ENCODE results near the gene MARK3.
"Not testable (repeated sequence)": the region's sequence is repeated elsewhere in the genome, so short reads cannot be mapped to it uniquely, and the experiment has no call there.

The MARK3 gene

GRCh38 chr14:103495854-103496253 lies 110.6 kb downstream of the MARK3 start:
- DNase-seq = no peak

DNA sequence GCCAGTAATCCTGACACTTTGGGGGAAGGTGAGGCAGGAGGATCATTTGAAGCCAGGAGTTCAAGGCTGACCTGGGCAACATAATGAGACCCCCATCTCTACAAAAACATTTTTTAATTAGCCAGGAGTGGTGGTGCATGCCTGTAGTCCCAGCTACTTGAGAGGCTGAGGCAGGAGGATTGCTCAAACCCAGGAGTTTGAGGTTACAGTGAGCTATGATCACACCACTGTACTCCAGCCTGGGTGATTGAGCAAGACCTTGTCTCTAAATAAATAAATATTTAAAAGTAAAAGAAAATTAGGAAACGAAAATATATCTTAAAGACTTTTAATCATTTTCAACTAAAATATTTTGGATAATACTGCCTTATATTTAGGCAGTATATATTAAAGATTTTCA lies 111.6 kb downstream of the MARK3 start:
- no peak for DNase-seq

DNA sequence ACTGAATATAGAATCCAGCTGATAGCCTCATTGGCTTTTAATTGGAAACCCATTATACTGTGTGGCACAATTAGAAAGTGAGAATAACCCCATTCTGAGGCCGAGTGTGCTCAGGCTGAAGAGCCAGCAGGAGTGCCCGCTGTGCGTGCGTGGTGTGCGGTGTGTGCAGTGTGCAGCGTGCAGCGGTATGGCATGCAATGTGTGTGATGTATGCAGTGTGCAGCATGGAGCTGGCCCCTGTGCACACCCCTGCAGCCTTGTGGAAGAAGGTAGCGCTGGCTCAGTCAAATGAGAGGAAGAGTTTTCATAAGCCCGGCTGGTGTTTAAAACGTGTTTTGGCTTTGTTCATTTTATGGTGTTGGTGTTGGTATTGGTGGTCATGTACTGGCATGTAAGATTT lies 114.5 kb downstream of the MARK3 start:
- no peak for DNase-seq

DNA sequence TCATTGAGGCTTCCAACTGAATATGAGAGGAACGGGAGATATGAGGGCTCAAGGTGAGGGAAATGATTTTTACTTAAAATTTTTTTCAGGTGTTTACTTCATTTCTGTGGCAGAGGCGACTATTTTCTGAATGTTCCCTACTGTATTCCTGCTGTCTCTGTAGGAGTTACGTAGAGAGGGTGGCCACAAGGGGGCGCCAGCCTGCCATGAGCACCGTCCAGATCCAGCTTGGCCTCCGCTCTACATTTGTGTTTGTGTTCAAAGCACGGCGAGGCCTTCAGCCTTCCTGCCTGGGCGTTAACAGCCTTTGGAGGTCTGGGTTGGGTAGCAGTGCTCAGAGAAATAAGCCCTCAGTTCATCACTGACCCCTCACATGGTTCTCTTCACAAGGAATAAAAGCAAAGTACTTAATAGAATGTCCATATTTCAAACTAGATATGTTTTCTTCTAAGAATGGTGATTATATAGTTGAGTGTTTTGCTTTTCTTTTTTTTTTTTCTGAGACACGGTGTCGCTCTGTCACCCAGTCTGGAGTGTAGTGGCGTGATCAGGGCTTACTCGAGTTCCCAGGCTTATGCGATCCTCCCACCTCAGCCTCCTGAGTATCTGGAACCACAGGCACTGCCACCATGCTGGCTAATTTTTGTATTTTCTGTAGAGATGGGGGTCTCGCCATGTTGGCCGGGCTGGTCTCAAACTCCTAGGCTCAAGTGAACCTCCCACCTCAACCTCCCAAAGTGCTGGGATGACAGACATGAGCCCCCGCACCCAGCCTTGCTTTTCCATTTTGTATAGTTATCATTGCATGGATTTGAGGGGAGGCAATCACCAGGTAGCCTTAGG lies 115.2 kb downstream of the MARK3 start:
- peak; percentile 87 to 95 (median 90) for DNase-seq

- no peak for DNase-seq
Observed at GRCh38 chr14:103501041-103501870, 116.0 kb downstream of the MARK3 start.

DNA sequence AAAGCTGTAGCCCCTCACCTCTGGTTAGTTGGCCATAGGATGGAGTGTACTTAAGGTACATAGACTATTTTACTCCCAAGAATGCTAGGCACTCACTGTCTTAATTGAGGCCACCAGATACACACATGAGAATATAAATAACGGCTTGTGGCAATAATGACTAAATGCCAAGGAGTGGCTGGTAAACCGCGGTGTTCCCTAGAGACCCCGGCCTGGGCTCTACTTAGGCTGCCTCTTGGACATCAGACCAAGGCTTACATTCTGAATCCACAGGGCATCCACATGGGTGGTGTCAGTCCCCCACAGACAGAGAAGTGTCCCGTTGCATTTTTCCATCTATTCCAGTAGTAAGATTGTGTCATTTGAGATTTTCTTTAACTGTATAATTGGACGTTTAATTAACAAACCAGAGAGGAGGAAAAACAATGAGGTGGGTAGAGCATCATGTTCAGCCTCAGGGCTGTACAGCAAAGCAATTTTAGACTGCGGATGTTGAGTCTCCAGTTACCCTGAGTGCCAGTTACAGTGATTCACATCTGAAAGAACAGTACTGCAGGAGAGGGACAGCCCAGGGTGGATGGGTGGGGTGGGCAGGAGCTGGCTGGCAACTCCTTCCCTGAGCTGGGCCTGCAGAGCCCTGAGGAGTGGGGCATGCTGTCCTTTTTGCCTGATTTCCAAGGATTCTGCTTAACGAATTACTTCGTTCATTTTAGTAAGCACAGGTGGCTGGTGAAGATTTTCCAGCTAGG lies 116.9 kb downstream of the MARK3 start:
- no peak for DNase-seq

GRCh38 chr14:103502877-103503276 lies 117.7 kb downstream of the MARK3 start:
- no peak for DNase-seq

DNA sequence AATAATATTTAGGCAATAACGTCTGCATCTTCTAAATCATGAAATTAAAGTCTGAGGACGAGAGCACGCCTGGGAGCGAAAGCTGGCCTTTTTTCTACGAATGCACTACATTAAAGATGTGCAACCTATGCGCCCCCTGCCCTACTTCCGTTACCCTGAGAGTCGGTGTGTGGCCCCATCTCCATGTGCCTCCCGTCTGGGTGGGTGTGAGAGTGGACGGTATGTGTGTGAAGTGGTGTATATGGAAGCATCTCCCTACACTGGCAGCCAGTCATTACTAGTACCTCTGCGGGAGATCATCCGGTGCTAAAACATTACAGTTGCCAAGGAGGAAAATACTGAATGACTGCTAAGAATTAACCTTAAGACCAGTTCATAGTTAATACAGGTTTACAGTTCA lies 118.1 kb downstream of the MARK3 start:
- DNase-seq = no peak

GRCh38 chr14:103504991-103505565 lies 119.9 kb downstream of the MARK3 start:
- DNase-seq = no peak

GRCh38 chr14:103507751-103508150 lies 122.5 kb downstream of the MARK3 start:
- DNase-seq = no peak

DNA sequence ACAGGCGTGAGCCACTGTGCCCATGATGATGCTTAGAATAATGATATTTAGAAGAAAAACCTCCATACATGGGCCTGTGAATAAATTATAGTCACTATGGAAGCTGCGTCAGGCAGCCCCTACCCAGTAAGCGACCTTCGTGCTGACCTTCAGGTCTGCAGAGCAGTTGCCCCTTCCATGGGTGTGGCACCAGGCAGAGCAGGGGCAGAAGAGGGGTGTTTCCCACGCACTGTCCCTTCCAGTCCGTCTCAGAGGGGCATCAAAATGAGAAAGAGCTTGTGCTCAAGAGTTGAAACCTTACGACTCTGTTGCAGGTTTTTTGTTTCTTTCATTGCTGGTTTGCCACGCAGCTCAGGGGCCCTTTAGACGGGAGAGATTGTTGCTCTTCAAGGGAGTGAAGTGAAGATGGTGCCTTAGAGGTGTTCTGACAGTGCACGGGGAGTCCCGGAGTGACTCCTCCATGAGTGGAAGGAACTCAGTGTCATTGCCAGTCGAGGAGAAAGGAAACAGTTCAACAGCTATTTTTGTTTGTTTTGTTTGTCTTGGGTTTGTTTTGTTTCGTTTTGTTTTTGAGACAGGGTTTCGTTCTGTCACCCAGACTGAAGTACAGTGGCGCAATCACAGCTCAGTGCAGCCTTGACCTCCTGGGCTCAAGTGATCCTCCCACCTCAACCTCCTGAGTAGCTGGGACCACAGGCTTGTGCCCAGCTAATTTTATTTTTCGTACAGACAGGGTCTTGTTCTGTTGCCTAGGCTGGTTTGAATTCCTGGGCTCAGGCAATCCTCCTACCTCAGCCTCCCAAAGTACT lies 123.5 kb downstream of the MARK3 start:
- DNase-seq = peak in 1 of 3 donors; percentile 57

DNA sequence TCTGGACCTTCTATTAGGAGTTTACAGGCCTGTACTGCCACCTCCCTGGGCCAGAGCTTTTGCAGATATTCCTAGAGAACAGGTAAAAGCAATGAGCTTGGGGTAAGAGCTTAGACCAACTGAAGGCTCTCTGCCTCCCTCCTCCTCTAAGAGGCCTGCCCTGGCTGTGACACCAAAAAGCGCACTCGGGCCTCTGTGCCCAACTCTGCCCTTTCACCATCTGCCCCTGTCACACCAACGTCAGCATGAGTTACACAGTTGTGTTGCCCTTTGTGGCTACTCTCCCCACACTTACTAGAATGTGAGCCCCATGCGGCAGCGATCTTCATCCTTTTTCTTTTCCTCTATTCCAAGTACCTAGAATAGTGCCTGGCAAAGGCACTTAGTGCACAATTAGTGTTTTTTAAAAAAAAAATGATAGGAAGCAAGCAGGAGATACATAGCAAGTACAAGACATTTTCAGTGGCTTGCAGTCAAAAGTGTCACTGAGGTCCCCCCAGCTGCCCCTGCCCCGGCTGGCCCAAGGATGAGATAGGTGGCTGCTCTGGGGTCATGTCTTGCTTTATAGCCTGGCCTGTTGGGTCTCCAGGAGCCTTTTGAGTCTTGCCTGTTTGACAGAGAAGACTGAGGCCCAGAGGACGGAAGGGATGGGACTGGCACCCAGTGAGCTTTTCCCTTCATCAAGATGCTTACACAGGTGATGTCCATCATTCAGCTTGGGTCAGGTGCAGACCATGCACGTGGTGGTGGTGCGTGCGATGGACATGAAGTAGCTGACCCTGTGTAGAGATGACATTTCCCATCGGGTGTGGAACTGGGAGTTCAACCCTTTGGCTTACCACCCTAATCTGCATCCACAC lies 124.9 kb downstream of the MARK3 start:
- DNase-seq = no peak

GRCh38 chr14:103510724-103511693 lies 125.8 kb downstream of the MARK3 start:
- DNase-seq = no peak

DNA sequence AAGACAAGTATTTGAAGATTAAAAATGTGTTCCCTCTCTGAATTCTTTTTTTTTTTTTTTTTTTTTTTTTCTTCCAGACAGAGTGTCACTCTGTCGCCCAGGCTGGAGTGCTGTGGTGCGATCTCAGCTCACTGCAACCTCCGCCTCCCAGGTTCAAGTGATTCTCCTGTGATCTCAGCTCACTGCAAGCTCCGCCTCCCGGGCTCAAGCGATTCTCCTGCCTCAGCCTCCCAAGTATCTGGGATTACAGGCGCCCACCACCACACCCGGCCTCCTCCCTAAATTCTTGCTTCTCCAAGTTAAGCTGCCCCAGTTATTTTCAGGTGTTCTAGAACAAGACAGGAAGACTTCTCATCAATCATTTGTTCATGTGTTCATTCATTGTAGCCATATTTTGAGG lies 127.0 kb downstream of the MARK3 start:
- DNase-seq = not testable (repeated sequence)

DNA sequence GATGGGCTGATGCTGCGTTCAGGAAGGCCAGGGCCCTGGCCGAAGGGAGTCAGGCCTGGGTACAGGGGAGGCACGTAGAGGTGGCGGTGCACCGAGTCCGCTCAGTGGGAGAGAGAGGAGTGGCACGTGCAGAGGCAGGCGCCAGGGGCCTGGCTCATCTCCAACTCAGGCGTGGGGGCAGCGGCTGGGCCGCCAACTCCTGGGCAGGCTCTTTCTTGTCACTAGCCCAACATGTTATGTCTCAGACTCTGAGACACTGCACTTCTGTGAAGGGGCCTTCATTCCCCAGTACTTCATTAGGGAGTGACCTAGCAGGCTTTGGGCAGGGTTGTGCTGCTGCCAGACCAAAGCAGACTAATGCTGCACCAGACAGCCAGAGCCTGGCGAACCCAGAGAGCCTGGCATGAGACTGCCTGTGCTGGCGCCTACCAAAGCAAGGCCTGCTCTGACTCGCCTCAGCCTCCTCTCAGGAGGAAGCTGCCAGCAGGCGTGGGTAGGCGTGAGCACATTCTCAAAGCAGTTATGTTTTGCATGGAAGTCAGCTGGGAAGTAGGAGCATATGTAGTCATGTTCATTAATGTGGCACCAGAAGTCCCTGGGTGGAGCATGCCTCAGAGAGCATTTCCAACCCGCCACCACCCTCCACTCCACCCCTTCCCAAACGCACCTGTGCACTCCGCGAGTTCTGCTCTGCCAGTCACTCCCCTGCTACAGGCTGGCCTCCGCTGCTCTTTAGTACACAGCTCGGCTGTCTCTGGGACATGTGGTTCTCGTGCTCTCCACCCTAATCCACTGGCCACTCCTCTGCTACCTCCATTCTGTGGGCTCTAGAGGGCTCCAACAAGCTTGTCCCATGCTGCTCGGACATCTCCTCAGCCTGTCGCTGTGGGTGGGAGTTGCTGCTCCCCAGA lies 127.7 kb downstream of the MARK3 start:
- peak; percentile 62 to 80 (median 75) for DNase-seq

DNA sequence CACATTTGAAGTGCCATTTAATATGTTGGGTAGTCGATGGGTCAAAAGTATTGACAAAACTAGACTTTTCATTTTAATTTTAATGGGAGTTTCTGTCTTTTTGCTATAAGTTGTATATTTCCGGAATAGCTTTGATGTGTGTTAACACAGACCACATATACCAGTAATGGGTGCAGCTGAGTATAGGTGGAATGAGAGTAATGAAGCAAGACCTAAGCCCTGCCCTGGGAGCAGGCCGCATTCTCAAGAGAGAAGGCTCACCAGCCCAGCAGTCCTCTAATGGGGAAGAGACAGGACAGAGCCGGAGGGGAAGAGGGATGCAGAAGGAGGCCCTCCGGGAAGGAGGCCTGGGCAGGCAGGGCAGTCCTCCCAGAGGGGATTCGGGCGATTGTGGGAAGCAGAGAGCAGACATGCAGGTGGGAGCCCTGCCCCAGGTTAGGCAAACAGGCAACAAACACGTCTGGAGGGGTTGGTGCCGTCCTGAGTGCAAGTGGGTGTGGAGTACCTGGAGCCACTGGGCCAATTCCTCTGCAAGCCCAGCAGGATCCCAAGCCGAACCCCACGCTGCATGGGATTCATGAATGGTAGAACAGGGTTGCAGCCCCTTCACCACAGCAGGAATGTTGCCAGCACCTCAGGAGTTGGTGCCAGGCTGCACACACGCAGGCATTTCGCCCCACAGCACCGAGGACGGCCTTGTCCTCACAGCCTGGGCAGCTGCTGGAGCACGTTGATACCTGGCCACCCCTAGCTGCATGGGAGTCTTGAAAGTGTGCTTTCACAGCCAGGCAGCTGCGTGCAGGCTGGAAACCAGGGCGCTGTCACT lies 129.6 kb downstream of the MARK3 start:
- DNase-seq = no peak

GRCh38 chr14:103516426-103517173 lies 131.4 kb downstream of the MARK3 start:
- DNase-seq = peak in 1 of 3 donors; percentile 34

Data from suppressor macrophage treated with lipopolysaccharide for 1 hour (primary cell).